ENCODE data around the gene JAKMIP2. TPM values are rescaled to one million over a fixed set of nuclear protein-coding genes. Genes with fewer than 3 reads are reported as not detected.

The JAKMIP2 gene
- 75.7 TPM for total RNA-seq

GRCh38 chr5:147782110-147783028, at the start of gene JAKMIP2:
JAKMIP2 (minus strand) TSS chr5:147782728; CDS start chr5:147671806, 110,922 bp downstream.

DNA sequence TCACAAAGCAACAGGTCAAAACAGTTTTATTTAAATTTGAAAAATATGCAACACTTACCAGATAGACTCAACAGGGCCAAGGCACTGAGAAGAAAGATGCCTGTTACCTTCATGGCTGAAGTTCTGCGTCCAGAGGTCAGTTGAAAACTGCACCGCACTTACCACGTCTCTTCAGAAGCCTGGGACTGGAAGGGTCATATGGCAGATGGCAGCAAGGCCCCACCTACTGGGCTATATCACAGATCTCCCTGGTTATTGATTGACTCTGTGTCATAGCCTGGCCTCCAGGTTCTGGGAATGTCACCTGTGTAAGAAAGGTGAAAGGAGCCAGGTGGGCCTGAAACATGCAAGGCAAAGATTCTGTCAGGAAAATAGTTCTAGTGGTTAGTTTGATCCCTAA, 48.9 kb upstream of the JAKMIP2 start, which contains the start of gene SPINK1:
Gene SPINK1 (minus strand): TSS at position 207 of the 400 bp plus-strand sequence. CDS start 94 bp downstream, at position 113.

Other genes starting within 250 kb of the JAKMIP2 start
- gene SPINK1, start 48.9 kb upstream of the JAKMIP2 start, total RNA-seq = not detected
- gene SCGB3A2, start 96.0 kb upstream of the JAKMIP2 start, total RNA-seq = not detected
- gene C5orf46, start 123.8 kb upstream of the JAKMIP2 start, total RNA-seq = not detected

Measured in parietal lobe (tissue), 1 donor.